ENCODE measurements around the gene MYLK2.

MYLK2 gene

GRCh38 chr20:31849306-31849930, 30.3 kb downstream of the MYLK2 start:
- peaks cover 29% of the 10 kb centered on the region for H3K27me3 Mint-ChIP-seq (ENCODE audit: low read depth)

GRCh38 chr20:31851240-31851955, 32.2 kb downstream of the MYLK2 start:
- TF ChIP-seq, protein P1, sequence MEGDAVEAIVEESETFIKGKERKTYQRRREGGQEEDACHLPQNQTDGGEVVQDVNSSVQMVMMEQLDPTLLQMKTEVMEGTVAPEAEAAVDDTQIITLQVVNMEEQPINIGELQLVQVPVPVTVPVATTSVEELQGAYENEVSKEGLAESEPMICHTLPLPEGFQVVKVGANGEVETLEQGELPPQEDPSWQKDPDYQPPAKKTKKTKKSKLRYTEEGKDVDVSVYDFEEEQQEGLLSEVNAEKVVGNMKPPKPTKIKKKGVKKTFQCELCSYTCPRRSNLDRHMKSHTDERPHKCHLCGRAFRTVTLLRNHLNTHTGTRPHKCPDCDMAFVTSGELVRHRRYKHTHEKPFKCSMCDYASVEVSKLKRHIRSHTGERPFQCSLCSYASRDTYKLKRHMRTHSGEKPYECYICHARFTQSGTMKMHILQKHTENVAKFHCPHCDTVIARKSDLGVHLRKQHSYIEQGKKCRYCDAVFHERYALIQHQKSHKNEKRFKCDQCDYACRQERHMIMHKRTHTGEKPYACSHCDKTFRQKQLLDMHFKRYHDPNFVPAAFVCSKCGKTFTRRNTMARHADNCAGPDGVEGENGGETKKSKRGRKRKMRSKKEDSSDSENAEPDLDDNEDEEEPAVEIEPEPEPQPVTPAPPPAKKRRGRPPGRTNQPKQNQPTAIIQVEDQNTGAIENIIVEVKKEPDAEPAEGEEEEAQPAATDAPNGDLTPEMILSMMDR (IDR thresholded peaks at IDR 0.05; ENCODE audit: unreplicated experiment in 3 of 3): no peak
- Mint-ChIP-seq H3K9me3 (no peaks in the 10 kb centered on the region), H3K27ac (no peak overlapping the region), H3K4me1 (no peaks in the 10 kb centered on the region), H3K27me3 (ENCODE audit: low read depth) (peaks cover 29% of the 10 kb centered on the region), H3K36me3 (ENCODE audit: low read depth) (no peaks in the 10 kb centered on the region), H3K4me3 (no peak overlapping the region)

More at GRCh38 chr20:31849306-31849930, 30.3 kb downstream of the MYLK2 start:
- Mint-ChIP-seq H3K4me1 (no peaks in the 10 kb centered on the region), H3K4me3 (no peak overlapping the region), H3K27ac (peak overlapping the region in 1 of 3 experiments; percentile 37), H3K9me3 (no peaks in the 10 kb centered on the region), H3K36me3 (ENCODE audit: low read depth) (no peaks in the 10 kb centered on the region)
- TF ChIP-seq, protein P1 (IDR thresholded peaks at IDR 0.05; ENCODE audit: unreplicated experiment in 3 of 3): no peak

DNA sequence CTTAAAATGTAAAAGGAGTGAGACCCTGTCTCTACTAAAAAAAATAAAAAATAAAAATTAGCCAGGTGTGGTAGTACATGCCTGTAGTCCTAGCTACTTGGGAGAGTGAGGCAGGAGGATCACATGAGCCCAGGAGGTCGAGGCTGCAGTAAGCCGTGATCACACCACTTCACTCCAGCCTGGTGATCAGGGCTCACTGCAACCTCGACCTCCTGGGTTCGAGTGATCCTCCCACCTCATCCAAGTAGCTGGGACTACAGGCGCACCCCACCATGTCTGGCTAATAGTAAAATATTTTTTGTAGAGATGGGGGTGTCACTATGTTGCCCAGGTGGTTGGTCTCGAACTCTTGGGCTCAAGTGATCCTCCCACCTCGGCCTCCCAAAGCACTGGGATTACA, 34.3 kb downstream of the MYLK2 start:
- Mint-ChIP-seq H3K4me1 (peaks cover 7% of the 10 kb centered on the region), H3K9me3 (no peaks in the 10 kb centered on the region), H3K27me3 (ENCODE audit: low read depth) (peaks cover 27% of the 10 kb centered on the region), H3K4me3 (no peak overlapping the region), H3K36me3 (ENCODE audit: low read depth) (no peaks in the 10 kb centered on the region), H3K27ac (no peak overlapping the region)
- TF ChIP-seq, protein P1 (IDR thresholded peaks at IDR 0.05; ENCODE audit: unreplicated experiment in 3 of 3): no peak

GRCh38 chr20:31856516-31856915, 37.4 kb downstream of the MYLK2 start:
- Mint-ChIP-seq H3K27me3 (ENCODE audit: low read depth) (peaks cover 9% of the 10 kb centered on the region), H3K4me1 (peaks cover 15% of the 10 kb centered on the region), H3K4me3 (no peak overlapping the region), H3K9me3 (no peaks in the 10 kb centered on the region), H3K27ac (no peak overlapping the region), H3K36me3 (ENCODE audit: low read depth) (no peaks in the 10 kb centered on the region)
- TF ChIP-seq, protein P1 (IDR thresholded peaks at IDR 0.05; ENCODE audit: unreplicated experiment in 3 of 3): no peak

- Mint-ChIP-seq H3K4me3 (peak overlapping the region in 1 of 3 experiments; percentile 38), H3K36me3 (ENCODE audit: low read depth) (no peaks in the 10 kb centered on the region), H3K27ac (no peak overlapping the region), H3K27me3 (ENCODE audit: low read depth) (peaks cover 5% of the 10 kb centered on the region), H3K9me3 (no peaks in the 10 kb centered on the region), H3K4me1 (peaks cover 15% of the 10 kb centered on the region)
- TF ChIP-seq, protein P1 (IDR thresholded peaks at IDR 0.05; ENCODE audit: unreplicated experiment in 3 of 3): no peak
Measured at GRCh38 chr20:31857861-31858759, 39.0 kb downstream of the MYLK2 start.

Data from nephron (organoid).